HL-60 (cell line): Measurements from ENCODE around the gene TNIP3.

Source experiments
- DNase-seq, 2 experiments: peaks; one replicate each; pipeline ENCODE4 v3.0.0-alpha.2; 2010 to 2020; ENCODE audit warnings: low read depth in 1 of 2, low spot score in 1 of 2
- H3K27ac ChIP-seq: fragments of 250-450 bp; sonication (Bioruptor Pico); replicated peaks from 2 replicates; pipeline ENCODE4 v1.5.1; 2020; ENCODE audit warnings: mild to moderate bottlenecking, moderate library complexity
- H3K27me3 ChIP-seq: fragments of 250-450 bp; sonication (Bioruptor Pico); 2 replicates; pipeline ENCODE4 v1.5.1; 2021; ENCODE audit warnings: mild to moderate bottlenecking, moderate library complexity; ENCODE audit not compliant: insufficient read depth, poor library complexity, severe bottlenecking
- H3K4me3 ChIP-seq: replicated peaks from 2 replicates; pipeline ENCODE4 v1.5.1; 2011; ENCODE audit warnings: mild to moderate bottlenecking, control low read depth, low read length; ENCODE audit not compliant: insufficient read depth
- CTCF ChIP-seq: IDR thresholded peaks from one replicate; pipeline ENCODE4 v1.5.1; 2011; ENCODE audit warnings: low read length, control low read depth, inconsistent platforms; ENCODE audit not compliant: insufficient read depth
- GABPA ChIP-seq: IDR thresholded peaks from 2 replicates; pipeline ENCODE4 v1.6.1; 2012; ENCODE audit warnings: low read depth
- POLR2AphosphoS5 ChIP-seq: IDR thresholded peaks from 2 replicates; pipeline ENCODE4 v1.6.1; 2012; ENCODE audit warnings: low read depth
- REST ChIP-seq: IDR thresholded peaks from 2 replicates; pipeline ENCODE4 v1.6.1; 2012; ENCODE audit warnings: low read depth; ENCODE audit not compliant: insufficient replicate concordance
- SPI1 ChIP-seq: IDR thresholded peaks from 2 replicates; pipeline ENCODE4 v1.6.1; 2012; ENCODE audit warnings: low read depth, mild to moderate bottlenecking, borderline replicate concordance
- long read RNA-seq: library from polyadenylated mRNA; unstranded; transcript quantifications from one replicate; pipeline ENCODE4 v2.0.0, GENCODE V29; 2020

Gene TNIP3
- long read RNA-seq, result 0 reads

- no peaks in the 10 kb centered on the region for H3K27me3 ChIP-seq
- DNase-seq, result no peak
- no peak within 1 kb of the TSS for H3K27ac ChIP-seq
- TF ChIP-seq REST (no peak), POLR2AphosphoS5 (no peak), SPI1 (no peak), GABPA (no peak), CTCF (no peak)
- no peak within 1 kb of the TSS for H3K4me3 ChIP-seq
These were observed at the start of gene TNIP3 for GRCh38 chr4:121164291-121164690. TSS of gene TNIP3 (minus strand) at chr4:121164321. CDS start at chr4:121164125, 196 bp downstream.

- Histone ChIP-seq H3K4me3 (no peak overlapping the region), H3K27ac (no peak overlapping the region), H3K27me3 (no peaks in the 10 kb centered on the region)
- TF ChIP-seq CTCF (no peak), GABPA (no peak), SPI1 (no peak)
- DNase-seq, result no peak
These were observed 48.7 kb upstream of the TNIP3 start for GRCh38 chr4:121212806-121213205.

GRCh38 chr4:121209171-121209570 lies 45.0 kb upstream of the TNIP3 start:
- TF ChIP-seq POLR2AphosphoS5, result no peak
- TF ChIP-seq SPI1, result no peak
- no peak for DNase-seq
- Histone ChIP-seq H3K4me3 (no peak overlapping the region), H3K27ac (no peak overlapping the region), H3K27me3 (no peaks in the 10 kb centered on the region)

GRCh38 chr4:121208244-121209007 lies 44.3 kb upstream of the TNIP3 start:
- TF ChIP-seq SPI1 (no peak), GABPA (no peak), CTCF (no peak), POLR2AphosphoS5 (no peak), REST (no peak)
- no peak for DNase-seq
- Histone ChIP-seq H3K27ac (no peak overlapping the region), H3K27me3 (no peaks in the 10 kb centered on the region), H3K4me3 (no peak overlapping the region)
